MM.1S (cell line): ENCODE results near the gene FBXO38.

ENCODE experiments used
- DNase-seq: peaks from one replicate; pipeline ENCODE4 v3.0.0-alpha.2; 2015
- H2AFZ ChIP-seq: fragments of 300-600 bp; sonication (generic); 2 replicates; pipeline ENCODE4 v1.6.0; 2016; ENCODE audit warnings: antibody characterized with exemption, low read length
- H3F3A ChIP-seq: fragments of 300-600 bp; sonication (generic); 2 replicates; pipeline ENCODE4 v1.6.1; 2016; ENCODE audit warnings: mild to moderate bottlenecking, antibody characterized with exemption, low read length, moderate library complexity, mixed read lengths; ENCODE audit not compliant: insufficient read depth
- H3K27ac ChIP-seq: fragments of 300-600 bp; sonication (generic); 2 replicates; pipeline ENCODE4 v1.5.1; 2016; ENCODE audit warnings: mild to moderate bottlenecking, low read length
- H3K27me3 ChIP-seq: fragments of 300-600 bp; sonication (generic); replicated peaks from 2 replicates; pipeline ENCODE4 v1.6.0; 2016; ENCODE audit warnings: low read length; ENCODE audit not compliant: insufficient read depth
- H3K36me3 ChIP-seq: fragments of 300-600 bp; sonication (generic); replicated peaks from 2 replicates; pipeline ENCODE4 v1.6.1; 2016; ENCODE audit warnings: mild to moderate bottlenecking, low read length, mixed read lengths; ENCODE audit not compliant: insufficient read depth
- H3K4me1 ChIP-seq: fragments of 300-600 bp; sonication (generic); 2 replicates; pipeline ENCODE4 v1.6.1; 2016; ENCODE audit warnings: low read length, mixed read lengths
- H3K4me2 ChIP-seq: fragments of 300-600 bp; sonication (generic); 2 replicates; pipeline ENCODE4 v1.6.0; 2016; ENCODE audit warnings: low read depth, low read length
- H3K4me3 ChIP-seq: fragments of 300-600 bp; sonication (generic); 2 replicates; pipeline ENCODE4 v1.5.1; 2016; ENCODE audit warnings: low read length, mixed read lengths
- H3K79me2 ChIP-seq: fragments of 300-600 bp; sonication (generic); 2 replicates; pipeline ENCODE4 v1.6.1; 2016; ENCODE audit warnings: mixed run types, low read length, mixed read lengths
- H3K9ac ChIP-seq: fragments of 300-600 bp; sonication (generic); 2 replicates; pipeline ENCODE4 v1.6.1; 2016; ENCODE audit warnings: low read length, mixed read lengths
- H3K9me2 ChIP-seq: fragments of 300-600 bp; sonication (generic); replicated peaks from 2 replicates; pipeline ENCODE4 v1.6.1; 2016; ENCODE audit warnings: mild to moderate bottlenecking, low read length, mixed read lengths; ENCODE audit not compliant: insufficient read depth
- H3K9me3 ChIP-seq: fragments of 300-600 bp; sonication (generic); replicated peaks from 2 replicates; pipeline ENCODE4 v1.6.1; 2016; ENCODE audit warnings: mild to moderate bottlenecking, low read length, mixed read lengths; ENCODE audit not compliant: insufficient read depth
- H4K20me1 ChIP-seq: fragments of 300-600 bp; sonication (generic); 2 replicates; pipeline ENCODE4 v1.6.1; 2016; ENCODE audit warnings: mild to moderate bottlenecking, low read length, moderate library complexity, mixed read lengths; ENCODE audit not compliant: insufficient read depth
- EZH2 ChIP-seq: fragments of 300-600 bp; sonication (generic); optimal IDR thresholded peaks from 2 replicates; pipeline ENCODE3; 2017; ENCODE audit warnings: low read depth, mild to moderate bottlenecking, antibody characterized with exemption, low read length, mixed read lengths
- EZH2phosphoT487 ChIP-seq: fragments of 300-600 bp; sonication (generic); IDR thresholded peaks from 2 replicates; pipeline ENCODE4 v1.6.1; 2018; ENCODE audit warnings: antibody characterized with exemption, low read length
- TF ChIP-seq, protein P1 (sequence below): fragments of 300-600 bp; sonication (generic); IDR thresholded peaks from 2 replicates; pipeline ENCODE4 v1.5.1; 2016; ENCODE audit warnings: antibody characterized with exemption, low read length, mixed read lengths

The FBXO38 gene

GRCh38 chr5:148459669-148460068, 75.9 kb downstream of the FBXO38 start:
- H3K9me2 ChIP-seq: no peaks in the 10 kb centered on the region
- H3F3A ChIP-seq: no peaks in the 10 kb centered on the region
- H3K79me2 ChIP-seq: no peaks in the 10 kb centered on the region
- no peaks in the 10 kb centered on the region for H3K27me3 ChIP-seq
- no peak for DNase-seq
- no peak overlapping the region for H3K27ac ChIP-seq
- no peak overlapping the region for H3K9ac ChIP-seq
- H3K9me3 ChIP-seq: no peaks in the 10 kb centered on the region
- no peak overlapping the region for H2AFZ ChIP-seq
- no peaks in the 10 kb centered on the region for H3K36me3 ChIP-seq
- TF ChIP-seq, protein P1, sequence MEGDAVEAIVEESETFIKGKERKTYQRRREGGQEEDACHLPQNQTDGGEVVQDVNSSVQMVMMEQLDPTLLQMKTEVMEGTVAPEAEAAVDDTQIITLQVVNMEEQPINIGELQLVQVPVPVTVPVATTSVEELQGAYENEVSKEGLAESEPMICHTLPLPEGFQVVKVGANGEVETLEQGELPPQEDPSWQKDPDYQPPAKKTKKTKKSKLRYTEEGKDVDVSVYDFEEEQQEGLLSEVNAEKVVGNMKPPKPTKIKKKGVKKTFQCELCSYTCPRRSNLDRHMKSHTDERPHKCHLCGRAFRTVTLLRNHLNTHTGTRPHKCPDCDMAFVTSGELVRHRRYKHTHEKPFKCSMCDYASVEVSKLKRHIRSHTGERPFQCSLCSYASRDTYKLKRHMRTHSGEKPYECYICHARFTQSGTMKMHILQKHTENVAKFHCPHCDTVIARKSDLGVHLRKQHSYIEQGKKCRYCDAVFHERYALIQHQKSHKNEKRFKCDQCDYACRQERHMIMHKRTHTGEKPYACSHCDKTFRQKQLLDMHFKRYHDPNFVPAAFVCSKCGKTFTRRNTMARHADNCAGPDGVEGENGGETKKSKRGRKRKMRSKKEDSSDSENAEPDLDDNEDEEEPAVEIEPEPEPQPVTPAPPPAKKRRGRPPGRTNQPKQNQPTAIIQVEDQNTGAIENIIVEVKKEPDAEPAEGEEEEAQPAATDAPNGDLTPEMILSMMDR: no peak
- TF ChIP-seq EZH2: no peak
- no peak for TF ChIP-seq EZH2phosphoT487
- H3K4me2 ChIP-seq: no peak overlapping the region
- H4K20me1 ChIP-seq: no peaks in the 10 kb centered on the region
- no peaks in the 10 kb centered on the region for H3K4me1 ChIP-seq
- H3K4me3 ChIP-seq: no peak overlapping the region

DNA sequence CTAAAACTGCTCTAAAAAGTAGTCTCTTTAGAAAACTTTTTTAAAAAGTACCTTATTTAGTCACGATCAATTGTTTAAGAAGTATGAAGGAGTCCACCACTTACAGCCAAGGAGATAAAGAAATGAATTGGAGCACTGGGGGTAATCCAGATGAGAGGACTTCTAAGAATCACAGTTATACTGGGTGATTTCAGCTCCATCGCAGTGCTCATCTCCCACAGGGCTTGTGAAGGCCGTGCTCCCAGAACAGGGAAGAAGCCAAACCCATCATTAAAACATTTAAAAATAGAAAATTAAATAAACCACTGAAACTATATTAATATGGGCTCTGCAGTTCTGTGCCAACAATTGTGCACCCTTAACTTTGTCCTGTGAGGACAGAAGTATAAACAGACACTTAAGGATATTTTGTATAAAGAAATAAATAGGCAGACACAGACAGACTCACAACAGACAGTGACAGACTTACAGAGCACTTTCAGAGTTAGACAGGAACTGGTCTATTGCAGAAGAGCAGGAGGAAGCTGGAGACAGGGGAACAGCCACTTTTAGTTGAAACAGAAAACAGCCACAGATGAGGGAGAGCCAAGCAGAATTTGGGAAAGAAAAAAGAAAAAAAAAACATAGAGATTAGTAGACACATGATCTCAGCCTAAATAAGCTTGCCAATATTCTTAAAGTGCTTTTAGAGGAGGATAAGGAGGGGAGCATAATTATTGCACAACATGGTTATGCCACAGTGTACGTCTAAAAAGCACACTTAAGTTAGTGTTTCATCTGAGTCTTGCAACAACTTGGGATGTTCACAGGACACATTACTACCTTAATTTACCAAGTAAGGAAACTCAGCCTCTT, 81.8 kb downstream of the FBXO38 start:
- Histone ChIP-seq H3K79me2 (no peaks in the 10 kb centered on the region), H4K20me1 (no peaks in the 10 kb centered on the region), H3F3A (no peaks in the 10 kb centered on the region), H3K9ac (no peak overlapping the region), H3K36me3 (no peaks in the 10 kb centered on the region), H3K4me3 (no peak overlapping the region), H3K4me2 (no peak overlapping the region), H2AFZ (no peak overlapping the region), H3K9me2 (no peaks in the 10 kb centered on the region), H3K27me3 (no peaks in the 10 kb centered on the region), H3K4me1 (no peaks in the 10 kb centered on the region), H3K9me3 (no peaks in the 10 kb centered on the region), H3K27ac (no peak overlapping the region)
- DNase-seq: no peak
- TF ChIP-seq, protein P1: no peak
- TF ChIP-seq EZH2phosphoT487 (no peak), EZH2 (no peak)

DNA sequence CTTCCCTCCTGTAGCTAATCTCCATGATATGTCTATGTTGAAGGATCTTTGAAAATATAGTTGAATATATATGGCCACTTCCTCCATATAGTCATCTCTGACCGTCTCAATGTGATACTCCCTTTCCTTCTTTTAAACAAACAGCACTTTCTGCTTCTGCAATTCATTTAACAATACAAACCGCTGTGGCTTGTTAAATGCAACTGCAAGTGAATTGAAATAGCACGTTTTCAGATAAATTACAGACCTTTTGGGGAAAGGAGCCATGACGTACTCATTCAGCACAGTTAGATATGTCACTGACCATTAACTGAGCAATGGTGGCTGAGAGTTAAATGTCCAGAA, 82.5 kb downstream of the FBXO38 start:
- Histone ChIP-seq H3K9me2 (no peaks in the 10 kb centered on the region), H2AFZ (no peak overlapping the region), H3K36me3 (no peaks in the 10 kb centered on the region), H3K4me3 (no peak overlapping the region), H3K4me2 (no peak overlapping the region), H3K9ac (no peak overlapping the region), H3F3A (no peaks in the 10 kb centered on the region), H3K27ac (no peak overlapping the region), H3K79me2 (no peaks in the 10 kb centered on the region), H3K27me3 (no peaks in the 10 kb centered on the region), H4K20me1 (no peaks in the 10 kb centered on the region), H3K9me3 (no peaks in the 10 kb centered on the region), H3K4me1 (no peaks in the 10 kb centered on the region)
- TF ChIP-seq EZH2phosphoT487: no peak
- TF ChIP-seq, protein P1: no peak
- DNase-seq: no peak
